Kidney epithelial cell (primary cell): Measurements from ENCODE around the gene ZKSCAN3. TPM values are rescaled to one million over a fixed set of nuclear protein-coding genes. Genes with fewer than 3 reads are reported as not detected.

ENCODE experiments used
- DNase-seq: peaks from one replicate; pipeline ENCODE4 v3.0.0-alpha.2; 2010; ENCODE audit warnings: low read depth
- H3K27me3 ChIP-seq: 2 replicates; pipeline ENCODE4 v1.6.0; 2011; ENCODE audit warnings: low read length; ENCODE audit not compliant: control insufficient read depth, insufficient read depth
- H3K36me3 ChIP-seq: 2 replicates; pipeline ENCODE4 v1.5.1; 2011; ENCODE audit warnings: low read length; ENCODE audit not compliant: control insufficient read depth, insufficient read depth
- H3K4me3 ChIP-seq: 2 replicates; pipeline ENCODE4 v1.5.1; 2011; ENCODE audit warnings: low read depth, mild to moderate bottlenecking, control low read depth, low read length
- total RNA-seq: library from RNA; depleted of rRNA; stranded (reverse); fragments of >200 nt; gene quantifications from 2 replicates; pipeline ENCODE4 v1.2.3, GENCODE V29; 2015
- TF ChIP-seq, protein P1 (sequence below): IDR thresholded peaks from 2 replicates; pipeline ENCODE4 v1.5.1; 2011; ENCODE audit warnings: mild to moderate bottlenecking, moderate library complexity, low read length, control low read depth, inconsistent platforms; ENCODE audit not compliant: insufficient read depth, poor library complexity, severe bottlenecking

Gene ZKSCAN3
- total RNA-seq, 1 donor from 2014 or later, result 5.5 TPM

DNA sequence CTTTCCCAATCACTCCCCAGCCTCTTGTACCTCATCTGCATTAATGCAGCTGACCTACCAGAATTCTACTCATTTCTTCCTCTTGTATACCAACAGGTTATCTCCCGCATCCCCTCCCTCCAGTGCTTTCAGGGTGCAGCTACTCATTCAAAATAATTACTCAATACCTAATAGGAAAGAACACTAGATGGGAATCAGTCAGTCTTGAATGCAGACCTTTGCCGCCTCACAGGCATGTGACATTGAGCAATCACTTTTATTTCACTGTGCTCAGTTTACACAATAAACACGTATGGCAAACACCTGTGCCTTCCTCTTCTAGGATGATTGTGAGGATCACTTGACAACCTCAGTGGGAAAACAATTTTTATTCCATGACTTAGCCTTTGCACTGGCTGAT lies 27.1 kb upstream of the ZKSCAN3 start:
- Histone ChIP-seq H3K36me3 (no peaks in the 10 kb centered on the region), H3K4me3 (no peak overlapping the region), H3K27me3 (no peaks in the 10 kb centered on the region)
- DNase-seq, result no peak
- TF ChIP-seq, protein P1, sequence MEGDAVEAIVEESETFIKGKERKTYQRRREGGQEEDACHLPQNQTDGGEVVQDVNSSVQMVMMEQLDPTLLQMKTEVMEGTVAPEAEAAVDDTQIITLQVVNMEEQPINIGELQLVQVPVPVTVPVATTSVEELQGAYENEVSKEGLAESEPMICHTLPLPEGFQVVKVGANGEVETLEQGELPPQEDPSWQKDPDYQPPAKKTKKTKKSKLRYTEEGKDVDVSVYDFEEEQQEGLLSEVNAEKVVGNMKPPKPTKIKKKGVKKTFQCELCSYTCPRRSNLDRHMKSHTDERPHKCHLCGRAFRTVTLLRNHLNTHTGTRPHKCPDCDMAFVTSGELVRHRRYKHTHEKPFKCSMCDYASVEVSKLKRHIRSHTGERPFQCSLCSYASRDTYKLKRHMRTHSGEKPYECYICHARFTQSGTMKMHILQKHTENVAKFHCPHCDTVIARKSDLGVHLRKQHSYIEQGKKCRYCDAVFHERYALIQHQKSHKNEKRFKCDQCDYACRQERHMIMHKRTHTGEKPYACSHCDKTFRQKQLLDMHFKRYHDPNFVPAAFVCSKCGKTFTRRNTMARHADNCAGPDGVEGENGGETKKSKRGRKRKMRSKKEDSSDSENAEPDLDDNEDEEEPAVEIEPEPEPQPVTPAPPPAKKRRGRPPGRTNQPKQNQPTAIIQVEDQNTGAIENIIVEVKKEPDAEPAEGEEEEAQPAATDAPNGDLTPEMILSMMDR, result no peak

DNA sequence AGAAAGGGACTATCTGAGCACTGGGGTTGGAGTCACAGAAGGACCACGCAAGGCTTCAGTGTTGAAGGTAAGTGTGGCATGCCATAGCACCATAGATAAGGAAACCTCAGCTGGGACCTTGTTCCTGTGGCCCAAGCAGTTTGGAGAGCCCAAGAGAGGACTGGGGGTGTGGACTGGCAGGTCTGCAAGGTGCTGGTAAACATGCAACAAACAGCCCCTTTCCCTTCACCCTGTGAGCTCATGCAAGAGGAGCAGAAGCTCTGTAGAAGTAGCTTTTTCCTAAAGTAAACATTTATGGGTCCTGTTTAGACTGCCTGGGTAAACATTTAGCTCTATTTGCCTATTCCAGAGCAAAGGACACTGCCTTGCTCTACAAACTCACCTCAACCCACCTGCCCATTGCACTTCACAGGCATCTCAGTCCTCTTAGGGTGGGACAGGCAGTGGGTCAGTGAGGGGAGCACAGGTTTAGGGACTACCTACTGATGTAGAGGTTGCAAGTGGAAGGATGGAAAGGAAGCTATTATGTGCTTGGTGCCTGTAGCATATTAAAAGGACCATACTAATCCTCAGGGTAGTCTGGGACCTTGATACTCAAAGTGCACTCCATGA lies 25.8 kb upstream of the ZKSCAN3 start:
- Histone ChIP-seq H3K4me3 (no peak overlapping the region), H3K27me3 (no peaks in the 10 kb centered on the region), H3K36me3 (no peaks in the 10 kb centered on the region)
- DNase-seq, result no peak
- TF ChIP-seq, protein P1, result no peak

DNA sequence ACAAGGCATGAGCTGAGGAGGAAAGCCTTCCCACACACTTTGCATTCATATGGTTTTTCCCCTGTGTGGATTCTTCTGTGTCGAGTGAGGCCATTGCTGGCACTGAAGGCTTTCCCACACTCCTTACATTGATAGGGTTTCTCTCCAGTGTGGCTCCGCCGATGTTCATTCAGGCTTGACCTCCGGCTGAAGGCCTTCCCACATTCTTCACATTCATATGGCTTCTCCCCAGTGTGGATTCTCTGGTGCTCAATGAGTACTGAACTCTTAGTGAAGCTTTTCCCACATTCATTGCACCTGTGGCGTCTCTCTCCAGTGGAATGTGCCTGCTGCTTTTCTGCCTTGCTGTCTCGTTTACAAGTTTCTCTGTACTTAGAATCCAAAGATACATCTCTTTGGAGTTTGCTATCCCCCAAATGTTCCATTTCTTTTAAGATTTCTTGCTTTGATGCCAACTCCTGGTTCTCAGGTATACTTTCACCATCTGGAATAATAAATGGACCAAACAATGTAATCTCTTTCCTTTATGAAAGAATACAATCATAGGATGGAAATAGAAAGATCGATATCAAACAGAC lies 23.3 kb upstream of the ZKSCAN3 start:
- TF ChIP-seq, protein P1, result no peak
- DNase-seq, result no peak
- Histone ChIP-seq H3K27me3 (no peaks in the 10 kb centered on the region), H3K4me3 (no peak overlapping the region), H3K36me3 (no peaks in the 10 kb centered on the region)

DNA sequence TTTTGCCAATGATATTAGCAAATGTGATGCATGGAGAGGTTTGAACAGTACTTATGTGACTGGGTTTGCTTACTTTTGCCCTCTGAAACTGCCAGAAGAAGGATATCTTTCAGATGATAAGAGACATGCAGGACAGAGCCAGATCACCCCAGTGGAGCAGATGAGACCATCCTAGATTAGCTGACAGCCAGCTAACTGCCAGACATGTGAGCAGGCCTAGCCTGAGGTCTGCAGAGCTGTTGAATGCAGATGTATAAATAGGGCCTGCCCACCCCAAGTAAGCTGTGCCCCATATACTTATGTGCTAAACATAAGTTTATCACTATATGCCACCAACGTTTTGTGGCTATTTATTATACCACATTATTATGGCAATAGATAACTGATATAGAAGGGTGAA lies 19.7 kb upstream of the ZKSCAN3 start:
- DNase-seq, result no peak
- H3K4me3 ChIP-seq, result no peak overlapping the region
- no peaks in the 10 kb centered on the region for H3K36me3 ChIP-seq
- H3K27me3 ChIP-seq, result no peaks in the 10 kb centered on the region
- TF ChIP-seq, protein P1, result no peak

DNA sequence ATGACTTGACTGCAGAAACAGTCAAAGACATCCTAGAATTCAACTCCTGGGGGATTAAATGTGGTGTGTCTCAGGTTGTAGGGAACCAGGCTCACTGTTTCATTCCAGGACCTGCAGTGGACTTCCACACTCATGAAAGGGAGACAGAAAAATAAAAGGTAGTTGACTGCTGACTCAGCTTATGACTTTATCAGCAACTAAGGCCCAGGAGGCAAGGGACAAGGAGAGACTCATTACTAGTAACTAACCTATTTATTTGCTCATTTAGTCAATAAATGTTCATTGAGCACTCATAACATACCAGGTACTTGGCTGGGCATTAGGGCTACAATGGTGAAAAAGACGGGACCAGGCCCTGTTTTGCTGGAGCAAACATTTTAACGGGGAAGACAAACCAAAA lies 16.7 kb upstream of the ZKSCAN3 start:
- no peaks in the 10 kb centered on the region for H3K27me3 ChIP-seq
- DNase-seq, result no peak
- H3K4me3 ChIP-seq, result no peak overlapping the region
- TF ChIP-seq, protein P1, result no peak
- H3K36me3 ChIP-seq, result no peaks in the 10 kb centered on the region

DNA sequence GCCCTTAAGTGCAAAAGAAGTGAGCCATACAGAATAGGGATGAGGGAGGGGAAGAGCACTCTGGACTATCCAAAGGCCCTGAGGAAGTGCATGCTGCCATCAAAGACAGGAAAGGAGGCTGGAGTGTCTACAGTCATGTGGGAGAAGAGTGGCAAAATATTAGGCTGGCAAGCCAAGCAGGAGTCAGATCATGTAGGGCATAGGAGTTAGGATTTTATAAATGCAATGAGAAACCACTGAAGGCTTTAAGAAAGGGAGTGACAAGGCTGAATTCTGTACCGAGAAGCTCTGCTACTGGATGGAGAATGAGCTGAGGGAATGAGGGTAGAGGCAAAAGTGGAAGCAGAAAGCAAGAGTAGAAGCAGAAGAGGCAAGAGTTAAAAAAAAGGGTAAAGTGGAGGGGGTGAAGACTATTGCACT lies 16.1 kb upstream of the ZKSCAN3 start:
- Histone ChIP-seq H3K36me3 (no peaks in the 10 kb centered on the region), H3K27me3 (no peaks in the 10 kb centered on the region), H3K4me3 (no peak overlapping the region)
- no peak for DNase-seq
- TF ChIP-seq, protein P1, result no peak
